Trophoblast cell (in vitro differentiated cells and primary cell): ENCODE data around the gene ALLC.

Experiments used
- DNase-seq, 2 donors: peaks; one replicate each; pipeline ENCODE4 v3.0.0-alpha.2; 2016
- H2AFZ ChIP-seq: 2 replicates; pipeline ENCODE4 v1.6.1; 2013; ENCODE audit warnings: low read length, moderate library complexity, mild to moderate bottlenecking; ENCODE audit not compliant: insufficient read depth, poor library complexity
- H2AK5ac ChIP-seq: 2 replicates; pipeline ENCODE4 v1.6.1; 2013; ENCODE audit warnings: mild to moderate bottlenecking, low read length
- H2BK120ac ChIP-seq: 2 replicates; pipeline ENCODE4 v1.6.1; 2013; ENCODE audit warnings: low read length, mild to moderate bottlenecking, moderate library complexity; ENCODE audit not compliant: insufficient read depth, poor library complexity
- H2BK12ac ChIP-seq: 2 replicates; pipeline ENCODE4 v1.6.1; 2013; ENCODE audit warnings: mild to moderate bottlenecking, low read length, moderate library complexity
- H2BK5ac ChIP-seq: 2 replicates; pipeline ENCODE4 v1.6.1; 2013; ENCODE audit warnings: low read length, low read depth, moderate library complexity, mild to moderate bottlenecking; ENCODE audit not compliant: poor library complexity
- H3K14ac ChIP-seq: 2 replicates; pipeline ENCODE4 v1.6.1; 2013; ENCODE audit warnings: mild to moderate bottlenecking, low read length
- H3K18ac ChIP-seq: 2 replicates; pipeline ENCODE4 v1.6.1; 2013; ENCODE audit warnings: mild to moderate bottlenecking, low read length
- H3K23ac ChIP-seq: 2 replicates; pipeline ENCODE4 v1.6.1; 2013; ENCODE audit warnings: low read length
- H3K27ac ChIP-seq: 2 replicates; pipeline ENCODE4 v1.5.1; 2013; ENCODE audit warnings: low read depth, mild to moderate bottlenecking, inconsistent platforms, low read length, moderate library complexity
- H3K27me3 ChIP-seq: 2 replicates; pipeline ENCODE4 v1.6.1; 2013; ENCODE audit warnings: inconsistent platforms, mild to moderate bottlenecking, low read length, moderate library complexity; ENCODE audit not compliant: insufficient read depth
- H3K36me3 ChIP-seq, 2 experiments: 1 replicate in 1 of 2; 2 replicates in 1 of 2; pipeline ENCODE4 v1.6.1; 2013; ENCODE audit warnings: low read length in 2 of 2, mild to moderate bottlenecking in 2 of 2, moderate library complexity in 1 of 2; ENCODE audit not compliant: insufficient read depth in 2 of 2, control insufficient read depth in 1 of 2
- H3K4ac ChIP-seq: 2 replicates; pipeline ENCODE4 v1.6.1; 2013; ENCODE audit warnings: low read depth, mild to moderate bottlenecking, low read length, moderate library complexity
- H3K4me1 ChIP-seq, 2 experiments: 1 replicate in 1 of 2; 2 replicates in 1 of 2; pipeline ENCODE4 v1.6.1; 2013; ENCODE audit warnings: low read length in 2 of 2, mild to moderate bottlenecking in 2 of 2, moderate library complexity in 1 of 2; ENCODE audit not compliant: insufficient read depth in 2 of 2, control insufficient read depth in 1 of 2
- H3K4me2 ChIP-seq: 2 replicates; pipeline ENCODE4 v1.6.1; 2013; ENCODE audit warnings: inconsistent platforms, mild to moderate bottlenecking, low read length, moderate library complexity
- H3K4me3 ChIP-seq: 2 replicates; pipeline ENCODE4 v1.5.1; 2013; ENCODE audit warnings: mild to moderate bottlenecking, low read depth, low read length, inconsistent platforms
- H3K79me1 ChIP-seq: one replicate; pipeline ENCODE4 v1.6.1; 2013; ENCODE audit warnings: low read length
- H3K79me2 ChIP-seq: 2 replicates; pipeline ENCODE4 v1.6.1; 2013; ENCODE audit warnings: low read length, mild to moderate bottlenecking; ENCODE audit not compliant: control insufficient read depth, insufficient read depth, poor library complexity
- H3K9ac ChIP-seq: 2 replicates; pipeline ENCODE4 v1.6.1; 2013; ENCODE audit warnings: mild to moderate bottlenecking, low read length
- H3K9me3 ChIP-seq: 2 replicates; pipeline ENCODE4 v1.6.1; 2013; ENCODE audit warnings: low read depth, mild to moderate bottlenecking, control low read depth, inconsistent platforms, low read length; ENCODE audit not compliant: insufficient read depth
- H4K12ac ChIP-seq: 2 replicates; pipeline ENCODE4 v1.6.1; 2013; ENCODE audit warnings: low read depth, mild to moderate bottlenecking, low read length, moderate library complexity
- H4K8ac ChIP-seq: 2 replicates; pipeline ENCODE4 v1.6.1; 2013; ENCODE audit warnings: low read depth, mild to moderate bottlenecking, low read length, moderate library complexity
- H4K91ac ChIP-seq: one replicate; pipeline ENCODE4 v1.6.1; 2013; ENCODE audit warnings: low read depth, mild to moderate bottlenecking, low read length, moderate library complexity
- WGBS: extraction: QIAGEN DNeasy Blood & Tissue Kit; methylation state at CpG from one replicate; pipeline ENCODE4 v1.1.7; 2013; ENCODE audit warnings: missing lambda C conversion rate; ENCODE audit not compliant: insufficient read length, insufficient coverage; ENCODE audit errors: extremely low coverage; 5-methylcytosine and 5-hydroxymethylcytosine counted together

The ALLC gene

GRCh38 chr2:3692375-3692774, 34.4 kb downstream of the ALLC start:
- no peak for DNase-seq
- H3K36me3 ChIP-seq: no peaks in the 10 kb centered on the region
- no peak overlapping the region for H3K14ac ChIP-seq
- no peaks in the 10 kb centered on the region for H3K79me1 ChIP-seq
- no peak overlapping the region for H2AFZ ChIP-seq
- no peak overlapping the region for H3K27ac ChIP-seq
- no peak overlapping the region for H2BK120ac ChIP-seq
- no peak overlapping the region for H2AK5ac ChIP-seq
- no peak overlapping the region for H3K23ac ChIP-seq
- H3K9ac ChIP-seq: no peak overlapping the region
- H3K9me3 ChIP-seq: peaks cover 1% of the 10 kb centered on the region
- no peak overlapping the region for H4K91ac ChIP-seq
- H4K8ac ChIP-seq: no peak overlapping the region
- no peak overlapping the region for H3K4me3 ChIP-seq
- H4K12ac ChIP-seq: no peak overlapping the region
- no peak overlapping the region for H3K4me2 ChIP-seq
- H2BK5ac ChIP-seq: no peak overlapping the region
- no peaks in the 10 kb centered on the region for H3K27me3 ChIP-seq
- H3K79me2 ChIP-seq: no peaks in the 10 kb centered on the region
- H3K4ac ChIP-seq: no peak overlapping the region
- no peak overlapping the region for H3K18ac ChIP-seq
- H2BK12ac ChIP-seq: no peak overlapping the region
- H3K4me1 ChIP-seq: no peaks in the 10 kb centered on the region

DNA sequence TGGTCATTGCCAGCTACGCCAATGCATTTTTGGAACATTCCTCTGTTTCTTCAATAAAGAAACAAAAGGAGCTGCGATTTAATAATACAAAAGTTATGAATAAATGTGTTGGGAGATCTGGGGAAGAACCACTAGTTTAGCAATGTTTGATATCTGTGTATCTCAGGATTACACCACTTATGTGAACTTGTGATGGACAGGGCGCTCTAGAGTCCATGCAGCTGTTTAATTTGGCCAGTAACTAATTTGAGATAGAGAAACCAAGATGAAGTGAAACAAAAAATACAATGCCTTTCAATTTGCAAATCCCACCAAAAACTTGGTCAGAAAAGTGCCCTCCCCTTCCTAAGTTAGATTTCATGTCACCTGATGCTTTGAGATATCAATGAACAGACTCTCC, 38.5 kb downstream of the ALLC start:
- H3K4ac ChIP-seq: no peak overlapping the region
- H2AK5ac ChIP-seq: no peak overlapping the region
- no peak overlapping the region for H3K4me2 ChIP-seq
- H2BK120ac ChIP-seq: no peak overlapping the region
- H4K91ac ChIP-seq: no peak overlapping the region
- no peak overlapping the region for H2BK5ac ChIP-seq
- no peak for DNase-seq
- no peaks in the 10 kb centered on the region for H3K9me3 ChIP-seq
- no peak overlapping the region for H2AFZ ChIP-seq
- H2BK12ac ChIP-seq: no peak overlapping the region
- H3K4me3 ChIP-seq: no peak overlapping the region
- H3K14ac ChIP-seq: no peak overlapping the region
- no peak overlapping the region for H3K27ac ChIP-seq
- no peak overlapping the region for H4K12ac ChIP-seq
- no peak overlapping the region for H3K23ac ChIP-seq
- H3K9ac ChIP-seq: no peak overlapping the region
- WGBS: no CpG with 5 or more reads among the region's 3 CpGs
- H4K8ac ChIP-seq: no peak overlapping the region
- no peaks in the 10 kb centered on the region for H3K27me3 ChIP-seq
- H3K79me1 ChIP-seq: no peaks in the 10 kb centered on the region
- no peaks in the 10 kb centered on the region for H3K36me3 ChIP-seq
- H3K4me1 ChIP-seq: no peaks in the 10 kb centered on the region
- H3K18ac ChIP-seq: no peak overlapping the region
- H3K79me2 ChIP-seq: no peaks in the 10 kb centered on the region

- Histone ChIP-seq H2AFZ (no peak overlapping the region), H3K9ac (no peak overlapping the region), H2BK12ac (no peak overlapping the region), H4K91ac (no peak overlapping the region), H3K27ac (no peak overlapping the region), H4K12ac (no peak overlapping the region), H3K23ac (no peak overlapping the region), H3K4me1 (no peaks in the 10 kb centered on the region), H3K4me2 (no peak overlapping the region), H3K4ac (no peak overlapping the region), H2BK5ac (no peak overlapping the region), H3K9me3 (peaks cover 4% of the 10 kb centered on the region), H2AK5ac (no peak overlapping the region), H3K14ac (no peak overlapping the region), H3K27me3 (no peaks in the 10 kb centered on the region), H4K8ac (no peak overlapping the region), H2BK120ac (no peak overlapping the region), H3K79me2 (no peaks in the 10 kb centered on the region), H3K36me3 (no peaks in the 10 kb centered on the region), H3K4me3 (no peak overlapping the region), H3K18ac (no peak overlapping the region), H3K79me1 (no peaks in the 10 kb centered on the region)
- no peak for DNase-seq
- WGBS: no CpG with 5 or more reads among the region's 5 CpGs
These were observed 43.1 kb downstream of the ALLC start for GRCh38 chr2:3701071-3701470.

DNA sequence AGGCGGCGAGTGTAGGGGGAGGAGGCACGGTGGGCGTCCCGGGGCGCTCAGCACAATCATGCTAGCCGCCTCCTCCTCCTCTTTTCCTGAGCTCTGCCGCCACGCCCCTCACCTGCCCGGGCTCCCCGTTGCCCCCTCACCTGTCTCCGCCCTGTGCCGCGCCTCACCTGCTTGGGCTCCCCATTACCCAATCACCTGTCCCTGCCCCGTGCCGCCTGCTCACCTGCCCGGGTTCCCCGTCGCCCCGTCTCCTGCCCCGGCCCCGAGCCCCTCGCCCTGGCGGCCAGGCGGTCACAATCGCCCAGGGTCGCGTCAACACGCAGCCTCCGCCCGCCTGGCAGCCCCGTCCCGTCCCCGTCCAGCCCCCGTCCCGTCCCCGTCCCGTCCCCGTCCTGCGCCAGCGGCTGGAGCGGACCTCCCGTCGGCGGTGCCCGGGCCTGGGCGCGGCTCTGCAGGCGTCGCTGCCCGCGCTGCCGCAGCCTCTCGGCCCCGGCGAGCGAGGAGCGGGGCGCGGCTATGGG, 45.3 kb downstream of the ALLC start, which contains the start of gene DCDC2C:
TSS of gene DCDC2C (plus strand) at position 340 of the 521 bp plus-strand sequence. CDS start at position 517, 177 bp downstream.
- Histone ChIP-seq H3K4me2 (no peak within 1 kb of the TSS), H2AK5ac (no peak within 1 kb of the TSS), H3K4ac (no peak within 1 kb of the TSS), H3K23ac (no peak within 1 kb of the TSS), H3K9ac (no peak within 1 kb of the TSS), H2BK120ac (no peak within 1 kb of the TSS), H3K27me3 (no peaks in the 10 kb centered on the region), H4K8ac (no peak within 1 kb of the TSS), H3K18ac (no peak within 1 kb of the TSS), H2BK12ac (no peak within 1 kb of the TSS), H3K79me2 (no peaks in the 10 kb centered on the region), H4K91ac (no peak within 1 kb of the TSS), H3K4me1 (no peaks in the 10 kb centered on the region), H3K9me3 (peaks cover 4% of the 10 kb centered on the region), H3K4me3 (no peak within 1 kb of the TSS), H3K36me3 (no peaks in the 10 kb centered on the region), H3K27ac (no peak within 1 kb of the TSS), H2AFZ (no peak within 1 kb of the TSS), H4K12ac (no peak within 1 kb of the TSS), H2BK5ac (no peak within 1 kb of the TSS), H3K79me1 (no peaks in the 10 kb centered on the region), H3K14ac (no peak within 1 kb of the TSS)
- WGBS: no CpG with 5 or more reads among the region's 60 CpGs
- no peak for DNase-seq
